SK-N-MC (cell line): ENCODE data around the gene CXCL12.

Experiments
- EZH2 ChIP-seq: fragments of 200-600 bp; sonication (generic); IDR thresholded peaks from one replicate; pipeline ENCODE4 v1.6.1; 2017; ENCODE audit warnings: antibody characterized with exemption
- FOXP2 ChIP-seq: optimal IDR thresholded peaks from 2 replicates; pipeline ENCODE3; 2011; ENCODE audit warnings: mild to moderate bottlenecking, moderate library complexity; ENCODE audit not compliant: insufficient read depth; ENCODE audit errors: extremely low read length, control extremely low read depth
- POLR2AphosphoS5 ChIP-seq: IDR thresholded peaks from 2 replicates; pipeline ENCODE4 v1.6.1; 2012; ENCODE audit warnings: mild to moderate bottlenecking, low read depth, low read length, borderline replicate concordance

- TF ChIP-seq EZH2 (no peak), POLR2AphosphoS5 (no peak), FOXP2 (no peak)
Measured at GRCh38 chr10:44416021-44416771, 31.3 kb upstream of the CXCL12 start.
